ENCODE results near the gene MLLT3. TPM values are rescaled to one million over a fixed set of nuclear protein-coding genes. Genes with fewer than 3 reads are reported as not detected.

MLLT3 gene
- total and polyA plus RNA-seq, 10 donors, result 2.8 to 15.2 (median 10.6) TPM

- H3K4me1 ChIP-seq, result no peaks in the 10 kb centered on the region
- no peaks in the 10 kb centered on the region for H3K36me3 ChIP-seq
- H3K4me3 ChIP-seq, result no peak overlapping the region
- no peak overlapping the region for H3K27ac ChIP-seq
- no peak for TF ChIP-seq POLR2AphosphoS5 (IDR thresholded peaks at IDR 0.05)
- no peak for TF ChIP-seq CTCF (IDR thresholded peaks at IDR 0.05 in 8 of 11, conservative IDR thresholded peaks at IDR 0.05 in 3 of 11)
- no peak for TF ChIP-seq POLR2A (IDR thresholded peaks at IDR 0.05)
- peaks cover 0 to 10% (median 0%) of the 10 kb centered on the region in 7 donors for H3K27me3 ChIP-seq (replicated peaks in 1 of 7)
- DNase-seq, result no peak
- H3K9me3 ChIP-seq, result no peaks in the 10 kb centered on the region
- 54 to 68% (median 65%) methylated on average over 3 of the region's 3 CpGs for WGBS, 5 donors
- intact Hi-C loops (cut with DNase I; ENCODE audit: low total_unique reads), result no loop called here
Measured at GRCh38 chr9:20303996-20304395, 318.3 kb downstream of the MLLT3 start.

DNA sequence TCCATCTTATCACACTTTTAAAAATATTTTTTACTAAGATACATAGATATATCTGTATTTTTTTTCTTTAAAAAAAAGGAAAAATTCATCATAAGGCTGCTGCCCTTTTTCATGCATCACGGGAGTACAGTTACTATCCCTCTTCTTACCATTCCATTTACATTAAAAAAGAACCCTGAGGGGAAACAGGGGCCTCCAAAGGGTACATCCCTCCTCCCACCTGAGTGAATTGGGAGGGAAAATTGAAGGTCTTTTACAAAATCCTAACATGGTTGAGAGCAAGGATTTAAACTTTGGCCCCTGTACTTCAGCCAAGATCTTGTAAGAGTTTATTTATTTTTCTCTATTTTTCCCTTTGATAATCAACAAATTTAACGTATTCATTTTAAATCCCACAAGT, 319.2 kb downstream of the MLLT3 start:
- whole genome bisulfite sequencing, 5 donors, result 68 to 90% (median 83%) methylated on average over 2 of the region's 2 CpGs
- H3K36me3 ChIP-seq, result no peaks in the 10 kb centered on the region
- intact Hi-C loops (cut with DNase I; ENCODE audit: low total_unique reads), result no loop called here
- no peaks in the 10 kb centered on the region for H3K4me1 ChIP-seq
- no peak overlapping the region for H3K4me3 ChIP-seq
- DNase-seq, result no peak
- H3K27me3 ChIP-seq (replicated peaks in 1 of 7), result peaks cover 0 to 6% (median 0%) of the 10 kb centered on the region in 7 donors
- TF ChIP-seq CTCF (IDR thresholded peaks at IDR 0.05 in 8 of 11, conservative IDR thresholded peaks at IDR 0.05 in 3 of 11), result no peak
- no peak for TF ChIP-seq POLR2AphosphoS5 (IDR thresholded peaks at IDR 0.05)
- no peak for TF ChIP-seq POLR2A (IDR thresholded peaks at IDR 0.05)
- no peak overlapping the region for H3K27ac ChIP-seq
- no peaks in the 10 kb centered on the region for H3K9me3 ChIP-seq

- Histone ChIP-seq H3K36me3 (no peaks in the 10 kb centered on the region), H3K4me1 (no peaks in the 10 kb centered on the region), H3K9me3 (no peaks in the 10 kb centered on the region), H3K27me3 (replicated peaks in 1 of 7) (peaks cover 0 to 4% (median 0%) of the 10 kb centered on the region in 7 donors), H3K4me3 (no peak overlapping the region), H3K27ac (no peak overlapping the region)
- WGBS, 5 donors, result 86 to 97% (median 93%) methylated on average over 1 of the region's 1 CpG
- intact Hi-C loops (cut with DNase I; ENCODE audit: low total_unique reads), result no loop called here
- TF ChIP-seq CTCF (IDR thresholded peaks at IDR 0.05 in 8 of 11, conservative IDR thresholded peaks at IDR 0.05 in 3 of 11), result no peak
- no peak for TF ChIP-seq POLR2AphosphoS5 (IDR thresholded peaks at IDR 0.05)
- TF ChIP-seq POLR2A (IDR thresholded peaks at IDR 0.05), result no peak
- no peak for DNase-seq
Measured at GRCh38 chr9:20302197-20302596, 320.1 kb downstream of the MLLT3 start.

GRCh38 chr9:20300430-20301115, 321.7 kb downstream of the MLLT3 start:
- no peaks in the 10 kb centered on the region for H3K9me3 ChIP-seq
- no peaks in the 10 kb centered on the region for H3K4me1 ChIP-seq
- 60 to 79% (median 71%) methylated on average over 2 of the region's 2 CpGs for WGBS, 5 donors
- H3K27ac ChIP-seq, result no peak overlapping the region
- TF ChIP-seq CTCF (IDR thresholded peaks at IDR 0.05 in 8 of 11, conservative IDR thresholded peaks at IDR 0.05 in 3 of 11), result no peak
- H3K4me3 ChIP-seq, result no peak overlapping the region
- peaks cover 0 to 4% (median 0%) of the 10 kb centered on the region in 7 donors for H3K27me3 ChIP-seq (replicated peaks in 1 of 7)
- no peak for DNase-seq
- H3K36me3 ChIP-seq, result no peaks in the 10 kb centered on the region
- intact Hi-C loops (cut with DNase I; ENCODE audit: low total_unique reads), result no loop called here

All from spleen (tissue), 11 donors.